HL-60 (cell line): ENCODE results near the gene NOS3.

Experiments used
- DNase-seq, 2 experiments: peaks; one replicate each; pipeline ENCODE4 v3.0.0-alpha.2; 2010 to 2020; ENCODE audit warnings: low read depth in 1 of 2, low spot score in 1 of 2
- H3K27ac ChIP-seq: fragments of 250-450 bp; sonication (Bioruptor Pico); replicated peaks from 2 replicates; pipeline ENCODE4 v1.5.1; 2020; ENCODE audit warnings: mild to moderate bottlenecking, moderate library complexity
- H3K27me3 ChIP-seq: fragments of 250-450 bp; sonication (Bioruptor Pico); 2 replicates; pipeline ENCODE4 v1.5.1; 2021; ENCODE audit warnings: mild to moderate bottlenecking, moderate library complexity; ENCODE audit not compliant: insufficient read depth, poor library complexity, severe bottlenecking
- H3K4me3 ChIP-seq: replicated peaks from 2 replicates; pipeline ENCODE4 v1.5.1; 2011; ENCODE audit warnings: mild to moderate bottlenecking, control low read depth, low read length; ENCODE audit not compliant: insufficient read depth
- GABPA ChIP-seq: IDR thresholded peaks from 2 replicates; pipeline ENCODE4 v1.6.1; 2012; ENCODE audit warnings: low read depth
- POLR2AphosphoS5 ChIP-seq: IDR thresholded peaks from 2 replicates; pipeline ENCODE4 v1.6.1; 2012; ENCODE audit warnings: low read depth
- SPI1 ChIP-seq: IDR thresholded peaks from 2 replicates; pipeline ENCODE4 v1.6.1; 2012; ENCODE audit warnings: low read depth, mild to moderate bottlenecking, borderline replicate concordance
- TF ChIP-seq, protein P1 (sequence below): IDR thresholded peaks from 2 replicates; pipeline ENCODE4 v1.6.1; 2012; ENCODE audit warnings: low read depth; ENCODE audit not compliant: insufficient replicate concordance
- TF ChIP-seq, protein P2 (sequence below): IDR thresholded peaks from one replicate; pipeline ENCODE4 v1.5.1; 2011; ENCODE audit warnings: low read length, control low read depth, inconsistent platforms; ENCODE audit not compliant: insufficient read depth

NOS3 gene

DNA sequence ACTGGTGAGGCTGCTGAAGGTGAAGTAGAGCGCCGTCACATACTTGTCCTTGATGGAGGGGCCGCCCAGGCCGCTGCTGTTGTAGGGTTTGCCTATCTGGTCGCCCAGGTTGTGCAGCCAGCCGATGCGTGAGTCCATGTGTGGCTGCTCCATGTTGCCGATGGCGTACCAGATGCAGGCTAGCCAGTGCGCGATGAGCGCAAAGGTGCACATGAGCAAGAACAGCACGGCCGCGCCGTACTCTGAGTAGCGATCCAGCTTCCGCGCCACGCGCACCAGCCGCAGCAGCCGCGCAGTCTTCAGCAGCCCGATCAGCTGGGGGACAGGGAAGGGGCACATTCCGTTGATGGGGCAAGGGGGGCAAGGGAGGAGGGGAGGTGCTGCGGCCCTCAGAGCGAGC is 39.3 kb upstream of the NOS3 start:
- H3K4me3 ChIP-seq = no peak overlapping the region
- TF ChIP-seq, protein P1, sequence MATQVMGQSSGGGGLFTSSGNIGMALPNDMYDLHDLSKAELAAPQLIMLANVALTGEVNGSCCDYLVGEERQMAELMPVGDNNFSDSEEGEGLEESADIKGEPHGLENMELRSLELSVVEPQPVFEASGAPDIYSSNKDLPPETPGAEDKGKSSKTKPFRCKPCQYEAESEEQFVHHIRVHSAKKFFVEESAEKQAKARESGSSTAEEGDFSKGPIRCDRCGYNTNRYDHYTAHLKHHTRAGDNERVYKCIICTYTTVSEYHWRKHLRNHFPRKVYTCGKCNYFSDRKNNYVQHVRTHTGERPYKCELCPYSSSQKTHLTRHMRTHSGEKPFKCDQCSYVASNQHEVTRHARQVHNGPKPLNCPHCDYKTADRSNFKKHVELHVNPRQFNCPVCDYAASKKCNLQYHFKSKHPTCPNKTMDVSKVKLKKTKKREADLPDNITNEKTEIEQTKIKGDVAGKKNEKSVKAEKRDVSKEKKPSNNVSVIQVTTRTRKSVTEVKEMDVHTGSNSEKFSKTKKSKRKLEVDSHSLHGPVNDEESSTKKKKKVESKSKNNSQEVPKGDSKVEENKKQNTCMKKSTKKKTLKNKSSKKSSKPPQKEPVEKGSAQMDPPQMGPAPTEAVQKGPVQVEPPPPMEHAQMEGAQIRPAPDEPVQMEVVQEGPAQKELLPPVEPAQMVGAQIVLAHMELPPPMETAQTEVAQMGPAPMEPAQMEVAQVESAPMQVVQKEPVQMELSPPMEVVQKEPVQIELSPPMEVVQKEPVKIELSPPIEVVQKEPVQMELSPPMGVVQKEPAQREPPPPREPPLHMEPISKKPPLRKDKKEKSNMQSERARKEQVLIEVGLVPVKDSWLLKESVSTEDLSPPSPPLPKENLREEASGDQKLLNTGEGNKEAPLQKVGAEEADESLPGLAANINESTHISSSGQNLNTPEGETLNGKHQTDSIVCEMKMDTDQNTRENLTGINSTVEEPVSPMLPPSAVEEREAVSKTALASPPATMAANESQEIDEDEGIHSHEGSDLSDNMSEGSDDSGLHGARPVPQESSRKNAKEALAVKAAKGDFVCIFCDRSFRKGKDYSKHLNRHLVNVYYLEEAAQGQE = no peak
- TF ChIP-seq POLR2AphosphoS5 (no peak), GABPA (no peak), SPI1 (no peak)
- TF ChIP-seq, protein P2, sequence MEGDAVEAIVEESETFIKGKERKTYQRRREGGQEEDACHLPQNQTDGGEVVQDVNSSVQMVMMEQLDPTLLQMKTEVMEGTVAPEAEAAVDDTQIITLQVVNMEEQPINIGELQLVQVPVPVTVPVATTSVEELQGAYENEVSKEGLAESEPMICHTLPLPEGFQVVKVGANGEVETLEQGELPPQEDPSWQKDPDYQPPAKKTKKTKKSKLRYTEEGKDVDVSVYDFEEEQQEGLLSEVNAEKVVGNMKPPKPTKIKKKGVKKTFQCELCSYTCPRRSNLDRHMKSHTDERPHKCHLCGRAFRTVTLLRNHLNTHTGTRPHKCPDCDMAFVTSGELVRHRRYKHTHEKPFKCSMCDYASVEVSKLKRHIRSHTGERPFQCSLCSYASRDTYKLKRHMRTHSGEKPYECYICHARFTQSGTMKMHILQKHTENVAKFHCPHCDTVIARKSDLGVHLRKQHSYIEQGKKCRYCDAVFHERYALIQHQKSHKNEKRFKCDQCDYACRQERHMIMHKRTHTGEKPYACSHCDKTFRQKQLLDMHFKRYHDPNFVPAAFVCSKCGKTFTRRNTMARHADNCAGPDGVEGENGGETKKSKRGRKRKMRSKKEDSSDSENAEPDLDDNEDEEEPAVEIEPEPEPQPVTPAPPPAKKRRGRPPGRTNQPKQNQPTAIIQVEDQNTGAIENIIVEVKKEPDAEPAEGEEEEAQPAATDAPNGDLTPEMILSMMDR = no peak
- no peak overlapping the region for H3K27ac ChIP-seq
- no peaks in the 10 kb centered on the region for H3K27me3 ChIP-seq
- no peak for DNase-seq

DNA sequence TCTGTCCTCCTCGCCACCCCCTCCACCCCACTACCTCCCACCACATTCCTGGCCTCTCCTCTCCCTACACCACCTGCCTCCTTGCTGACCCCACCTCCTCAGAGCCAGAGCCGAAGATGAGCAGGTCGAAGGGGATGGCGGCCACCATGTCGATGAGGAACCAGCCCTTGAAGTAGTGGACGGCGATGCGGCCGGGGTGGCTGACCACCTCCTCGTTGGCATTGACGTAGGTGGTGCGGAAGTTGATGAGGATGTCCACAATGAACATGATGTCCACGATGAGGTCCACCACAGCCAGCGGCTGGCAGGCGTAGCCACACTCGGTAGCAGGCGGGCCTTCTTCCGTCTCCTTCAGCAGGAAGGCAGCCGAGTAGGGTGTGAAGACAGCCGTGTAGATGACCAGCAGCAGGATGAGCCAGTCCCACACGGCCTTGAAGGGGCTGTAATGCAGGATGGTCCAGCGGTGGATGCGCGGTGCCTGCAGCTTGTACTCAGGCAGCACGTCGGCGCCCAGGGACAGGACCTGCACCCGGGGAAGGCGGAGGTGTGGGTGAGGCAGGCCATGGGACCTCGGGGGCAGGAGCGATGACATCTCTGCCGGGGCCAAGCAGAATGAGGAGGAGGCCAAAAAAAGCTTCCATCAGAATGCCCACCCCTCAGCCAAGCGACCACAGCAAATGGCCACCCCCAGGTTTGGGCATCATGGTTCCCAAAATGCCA is 38.3 kb upstream of the NOS3 start:
- H3K27ac ChIP-seq = no peak overlapping the region
- no peak overlapping the region for H3K4me3 ChIP-seq
- no peak for DNase-seq
- TF ChIP-seq GABPA (no peak), POLR2AphosphoS5 (no peak), SPI1 (no peak)
- TF ChIP-seq, protein P2 = no peak
- TF ChIP-seq, protein P1 = no peak
- peaks cover 2% of the 10 kb centered on the region for H3K27me3 ChIP-seq

DNA sequence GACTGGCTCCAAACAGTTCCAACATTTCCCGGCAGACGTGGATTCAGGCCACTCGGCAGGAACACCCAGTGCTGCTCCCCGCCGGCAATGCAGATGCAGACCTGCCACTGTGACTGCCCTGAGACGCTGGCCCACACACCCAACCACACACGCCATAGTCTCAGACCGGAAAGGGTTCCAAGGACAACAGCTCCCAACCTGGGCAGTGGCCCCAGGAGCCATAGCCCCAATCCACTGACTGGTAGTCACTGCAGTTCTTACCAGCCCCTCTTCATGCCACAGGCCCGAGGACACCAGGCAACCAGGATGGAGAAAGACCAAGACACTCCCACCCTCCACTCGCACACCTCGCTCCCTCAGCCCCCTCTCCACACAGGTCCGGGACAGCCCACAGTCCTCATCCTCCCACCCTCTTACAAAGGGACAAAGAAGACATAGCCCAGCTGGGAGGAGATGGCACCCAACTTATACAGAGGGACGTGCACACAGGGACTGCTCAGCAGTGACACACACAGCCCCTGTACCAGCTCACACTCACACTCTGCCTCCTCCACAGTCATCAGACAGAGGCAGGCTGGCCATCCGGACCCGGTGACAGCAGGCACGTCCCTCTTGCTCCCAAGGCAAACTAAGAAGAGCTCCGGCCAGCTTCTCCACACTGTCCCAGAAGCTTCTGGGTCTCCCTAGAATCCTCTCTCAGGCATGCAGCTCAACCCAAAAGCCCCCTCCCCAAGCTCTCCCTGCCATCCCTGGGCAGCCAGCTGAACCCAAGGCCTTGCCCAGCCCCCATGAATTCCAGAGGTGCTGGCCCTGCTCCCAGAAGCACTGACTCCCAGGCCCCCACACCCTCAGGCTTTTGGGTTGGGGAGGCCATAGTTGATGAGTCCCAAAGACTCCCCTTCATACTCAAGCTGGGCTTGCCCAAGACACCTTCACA is 37.5 kb upstream of the NOS3 start:
- Histone ChIP-seq H3K27me3 (peaks cover 5% of the 10 kb centered on the region), H3K27ac (no peak overlapping the region), H3K4me3 (no peak overlapping the region)
- TF ChIP-seq SPI1 (no peak), GABPA (no peak), POLR2AphosphoS5 (no peak)
- TF ChIP-seq, protein P2 = no peak
- TF ChIP-seq, protein P1 = no peak
- DNase-seq = no peak
